Neural progenitor cell (in vitro differentiated cells): ENCODE results near the gene SLC3A2. TPM values are rescaled to one million over a fixed set of nuclear protein-coding genes. Genes with fewer than 3 reads are reported as not detected.

Experiments used
- DNase-seq: peaks from one replicate; pipeline ENCODE4 v3.0.0-alpha.2; 2016; ENCODE audit warnings: low spot score
- H2AFZ ChIP-seq: fragments of 200-600 bp; sonication (generic); replicated peaks from 2 replicates; pipeline ENCODE4 v1.6.1; 2016; ENCODE audit warnings: antibody characterized with exemption
- H3F3A ChIP-seq: fragments of 200-600 bp; sonication (generic); 2 replicates; pipeline ENCODE4 v1.6.1; 2016; ENCODE audit warnings: antibody characterized with exemption, low read depth
- H3K27ac ChIP-seq: fragments of 200-600 bp; sonication (generic); 2 replicates; pipeline ENCODE4 v1.5.1; 2016; ENCODE audit warnings: mild to moderate bottlenecking
- H3K27me3 ChIP-seq: fragments of 200-600 bp; sonication (generic); 2 replicates; pipeline ENCODE4 v1.6.1; 2016; ENCODE audit warnings: mild to moderate bottlenecking, moderate library complexity
- H3K36me3 ChIP-seq: fragments of 200-600 bp; sonication (generic); 2 replicates; pipeline ENCODE4 v1.5.1; 2016
- H3K4me1 ChIP-seq: fragments of 200-600 bp; sonication (generic); 2 replicates; pipeline ENCODE4 v1.6.1; 2016; ENCODE audit warnings: mixed run types
- H3K4me2 ChIP-seq: fragments of 200-600 bp; sonication (generic); 2 replicates; pipeline ENCODE4 v1.6.1; 2016
- H3K4me3 ChIP-seq: fragments of 200-600 bp; sonication (generic); 2 replicates; pipeline ENCODE4 v1.5.1; 2016
- H3K79me2 ChIP-seq: fragments of 200-600 bp; sonication (generic); 2 replicates; pipeline ENCODE4 v1.6.1; 2016; ENCODE audit warnings: low read depth
- H3K9ac ChIP-seq: fragments of 200-600 bp; sonication (generic); 2 replicates; pipeline ENCODE4 v1.6.1; 2016
- H3K9me3 ChIP-seq: fragments of 200-600 bp; sonication (generic); 2 replicates; pipeline ENCODE4 v1.5.1; 2016; ENCODE audit warnings: low read depth
- H4K20me1 ChIP-seq: fragments of 200-600 bp; sonication (generic); 2 replicates; pipeline ENCODE4 v1.6.1; 2016; ENCODE audit warnings: low read depth
- H3K27ac Mint-ChIP-seq: 3 replicates; pipeline ENCODE4 v1.8.0; 2021; ENCODE audit warnings: mixed read lengths
- H3K27me3 Mint-ChIP-seq: 2 replicates; pipeline ENCODE4 v1.8.0; 2022; ENCODE audit warnings: low read depth, mild to moderate bottlenecking, inconsistent platforms, moderate library complexity, mixed read lengths; ENCODE audit not compliant: insufficient read depth
- H3K36me3 Mint-ChIP-seq: 3 replicates; pipeline ENCODE4 v1.8.0; 2021; ENCODE audit warnings: mixed read lengths
- H3K4me1 Mint-ChIP-seq: 3 replicates; pipeline ENCODE4 v1.8.0; 2021; ENCODE audit warnings: mixed read lengths
- H3K4me3 Mint-ChIP-seq: 3 replicates; pipeline ENCODE4 v1.8.0; 2021; ENCODE audit warnings: mild to moderate bottlenecking, moderate library complexity, mixed read lengths
- H3K9me3 Mint-ChIP-seq: 3 replicates; pipeline ENCODE4 v1.8.0; 2020; ENCODE audit warnings: mixed read lengths
- EZH2 ChIP-seq: fragments of 200-600 bp; sonication (generic); IDR thresholded peaks from 2 replicates; pipeline ENCODE4 v1.6.1; 2017; ENCODE audit warnings: antibody characterized with exemption, mild to moderate bottlenecking, moderate library complexity
- EZH2phosphoT487 ChIP-seq: fragments of 200-600 bp; sonication (generic); IDR thresholded peaks from 2 replicates; pipeline ENCODE4 v1.6.1; 2017; ENCODE audit warnings: antibody characterized with exemption
- total RNA-seq: library from RNA; depleted of rRNA; stranded (reverse); fragments of >200 nt; gene quantifications from 2 replicates; pipeline ENCODE4 v1.2.3, GENCODE V29; 2015; ENCODE audit warnings: low replicate concordance
- TF ChIP-seq, protein P1 (sequence below): fragments of 200-600 bp; sonication (generic); IDR thresholded peaks from 2 replicates; pipeline ENCODE4 v1.5.1; 2017; ENCODE audit warnings: antibody characterized with exemption, mild to moderate bottlenecking

The SLC3A2 gene
- total RNA-seq, 1 donor from 2014 or later = 99.8 TPM

DNA sequence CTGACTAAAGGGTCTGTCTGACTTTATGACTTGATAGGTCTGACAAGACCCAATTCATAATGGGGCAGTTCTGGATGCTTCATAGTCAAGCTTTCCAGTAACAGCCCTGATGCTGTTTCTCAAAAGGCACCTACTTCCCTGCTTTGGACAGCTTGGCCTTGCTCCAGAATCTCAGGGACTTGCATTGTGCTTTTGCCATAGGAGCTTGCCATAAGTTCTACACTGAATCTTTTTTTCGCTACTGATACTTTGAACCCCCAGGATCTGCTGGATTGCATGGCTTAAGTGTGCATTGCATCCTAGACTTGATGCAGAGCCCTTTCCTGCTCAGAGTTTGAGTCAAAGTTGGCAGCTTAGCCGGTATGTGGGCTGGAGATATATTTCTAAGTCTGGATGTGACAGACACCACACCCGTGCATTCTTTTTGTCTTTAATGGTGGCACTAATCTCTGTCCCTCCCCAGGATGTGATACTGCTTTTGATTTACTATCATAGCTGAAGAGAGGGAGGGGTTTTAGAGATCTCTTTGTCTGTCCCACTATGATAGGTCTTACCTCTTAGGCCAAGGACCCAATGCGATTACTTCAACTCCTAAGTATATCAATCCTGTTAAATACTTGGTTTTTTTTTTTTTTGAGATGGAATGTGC is 16.9 kb upstream of the SLC3A2 start:
- Histone ChIP-seq H3K9ac (no peak overlapping the region), H3K4me2 (no peak overlapping the region), H3K4me3 (no peak overlapping the region), H2AFZ (no peak overlapping the region), H3K4me1 (peaks cover 5% of the 10 kb centered on the region), H3K9me3 (no peaks in the 10 kb centered on the region), H3F3A (peaks cover 34% of the 10 kb centered on the region), H3K79me2 (peaks cover 100% of the 10 kb centered on the region), H4K20me1 (peaks cover 69% of the 10 kb centered on the region), H3K27ac (no peak overlapping the region), H3K36me3 (no peaks in the 10 kb centered on the region), H3K27me3 (no peaks in the 10 kb centered on the region)
- Mint-ChIP-seq H3K27ac (peak overlapping the region; percentile 57), H3K4me3 (peak overlapping the region; percentile 43), H3K36me3 (peaks cover 19% of the 10 kb centered on the region), H3K4me1 (peaks cover 33% of the 10 kb centered on the region), H3K27me3 (peaks cover 2% of the 10 kb centered on the region), H3K9me3 (no peaks in the 10 kb centered on the region)
- no peak for TF ChIP-seq EZH2
- TF ChIP-seq, protein P1, sequence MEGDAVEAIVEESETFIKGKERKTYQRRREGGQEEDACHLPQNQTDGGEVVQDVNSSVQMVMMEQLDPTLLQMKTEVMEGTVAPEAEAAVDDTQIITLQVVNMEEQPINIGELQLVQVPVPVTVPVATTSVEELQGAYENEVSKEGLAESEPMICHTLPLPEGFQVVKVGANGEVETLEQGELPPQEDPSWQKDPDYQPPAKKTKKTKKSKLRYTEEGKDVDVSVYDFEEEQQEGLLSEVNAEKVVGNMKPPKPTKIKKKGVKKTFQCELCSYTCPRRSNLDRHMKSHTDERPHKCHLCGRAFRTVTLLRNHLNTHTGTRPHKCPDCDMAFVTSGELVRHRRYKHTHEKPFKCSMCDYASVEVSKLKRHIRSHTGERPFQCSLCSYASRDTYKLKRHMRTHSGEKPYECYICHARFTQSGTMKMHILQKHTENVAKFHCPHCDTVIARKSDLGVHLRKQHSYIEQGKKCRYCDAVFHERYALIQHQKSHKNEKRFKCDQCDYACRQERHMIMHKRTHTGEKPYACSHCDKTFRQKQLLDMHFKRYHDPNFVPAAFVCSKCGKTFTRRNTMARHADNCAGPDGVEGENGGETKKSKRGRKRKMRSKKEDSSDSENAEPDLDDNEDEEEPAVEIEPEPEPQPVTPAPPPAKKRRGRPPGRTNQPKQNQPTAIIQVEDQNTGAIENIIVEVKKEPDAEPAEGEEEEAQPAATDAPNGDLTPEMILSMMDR = no peak
- TF ChIP-seq EZH2phosphoT487 = no peak
- no peak for DNase-seq

DNA sequence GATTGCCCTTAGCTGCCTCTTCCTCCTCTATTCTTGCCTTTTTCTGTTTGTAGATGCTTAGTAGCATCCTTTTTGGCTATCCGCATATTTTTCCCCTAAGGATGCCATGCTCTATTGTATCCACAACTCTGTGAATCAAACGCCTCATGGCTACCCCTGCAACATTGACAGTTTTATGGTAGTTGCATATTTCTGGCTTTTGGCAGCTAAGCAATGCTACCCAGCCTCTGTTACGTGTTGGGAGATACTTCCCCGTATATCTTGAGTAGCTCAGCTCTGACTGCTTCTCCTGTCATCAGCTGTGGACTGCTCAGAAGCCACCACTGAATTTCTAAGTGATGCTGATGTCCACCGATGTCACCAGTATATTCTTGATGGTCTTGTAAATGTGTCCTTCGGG is 15.1 kb upstream of the SLC3A2 start:
- TF ChIP-seq EZH2 (no peak), EZH2phosphoT487 (no peak)
- TF ChIP-seq, protein P1 = no peak
- Histone ChIP-seq H3K27me3 (no peaks in the 10 kb centered on the region), H3K9ac (no peak overlapping the region), H3K4me3 (no peak overlapping the region), H3K79me2 (peaks cover 100% of the 10 kb centered on the region), H3K27ac (no peak overlapping the region), H3K4me1 (peaks cover 5% of the 10 kb centered on the region), H3K9me3 (no peaks in the 10 kb centered on the region), H3K36me3 (no peaks in the 10 kb centered on the region), H2AFZ (no peak overlapping the region), H4K20me1 (peaks cover 61% of the 10 kb centered on the region), H3K4me2 (no peak overlapping the region), H3F3A (peaks cover 27% of the 10 kb centered on the region)
- Mint-ChIP-seq H3K4me1 (peaks cover 20% of the 10 kb centered on the region), H3K9me3 (no peaks in the 10 kb centered on the region), H3K27ac (no peak overlapping the region), H3K4me3 (no peak overlapping the region), H3K36me3 (peaks cover 12% of the 10 kb centered on the region), H3K27me3 (no peaks in the 10 kb centered on the region)
- DNase-seq = no peak

DNA sequence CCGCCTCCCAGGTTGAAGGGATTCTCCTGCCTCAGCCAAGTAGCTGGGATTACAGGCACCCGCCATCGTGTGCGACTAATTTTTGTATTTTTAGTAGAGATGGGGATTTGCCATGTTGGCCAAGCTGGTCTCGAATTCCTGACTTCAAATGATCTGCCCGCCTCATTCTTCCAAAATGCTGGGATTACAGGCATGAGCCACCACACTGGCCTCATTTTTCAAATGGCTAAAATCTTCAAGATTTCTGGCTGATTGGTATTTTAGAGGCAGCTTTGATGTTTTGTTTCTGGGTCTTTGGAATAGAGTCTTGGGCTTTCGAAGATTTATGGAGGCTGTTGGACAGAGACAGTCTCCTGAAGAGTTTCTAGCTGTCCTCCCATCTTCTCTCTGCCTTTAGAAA is 5.8 kb upstream of the SLC3A2 start:
- no peak for TF ChIP-seq EZH2phosphoT487
- no peak for TF ChIP-seq EZH2
- TF ChIP-seq, protein P1 = no peak
- H3K27me3 Mint-ChIP-seq = peaks cover 5% of the 10 kb centered on the region
- peaks cover 7% of the 10 kb centered on the region for H3K4me1 ChIP-seq
- H3K4me2 ChIP-seq = no peak overlapping the region
- H3K4me1 Mint-ChIP-seq = peaks cover 12% of the 10 kb centered on the region
- no peak overlapping the region for H3K4me3 Mint-ChIP-seq
- H3K36me3 ChIP-seq = no peaks in the 10 kb centered on the region
- no peak overlapping the region for H3K4me3 ChIP-seq
- no peaks in the 10 kb centered on the region for H3K27me3 ChIP-seq
- peaks cover 9% of the 10 kb centered on the region for H3K36me3 Mint-ChIP-seq
- H3K9me3 Mint-ChIP-seq = no peaks in the 10 kb centered on the region
- peaks cover 34% of the 10 kb centered on the region for H4K20me1 ChIP-seq
- DNase-seq = no peak
- H3K27ac ChIP-seq = peak overlapping the region; percentile 10
- peaks cover 98% of the 10 kb centered on the region for H3K79me2 ChIP-seq
- H3K9ac ChIP-seq = no peak overlapping the region
- H3K9me3 ChIP-seq = no peaks in the 10 kb centered on the region
- H3K27ac Mint-ChIP-seq = no peak overlapping the region
- peaks cover 36% of the 10 kb centered on the region for H3F3A ChIP-seq
- H2AFZ ChIP-seq = no peak overlapping the region
